Body of pancreas (tissue), 4 donors: ENCODE measurements around the gene SSH2. TPM values are rescaled to one million over a fixed set of nuclear protein-coding genes. Genes with fewer than 3 reads are reported as not detected.
"Not testable (repeated sequence)": the region's sequence is repeated elsewhere in the genome, so short reads cannot be mapped to it uniquely, and the experiment has no call there.

ENCODE experiments used
- ATAC-seq: fragments of 150-250 bp; one replicate; pipeline ENCODE4 v1.9.1; 2016
- DNase-seq, 4 donors: peaks; one replicate each; pipeline ENCODE4 v3.0.0-alpha.2; 2019
- H3K27ac ChIP-seq, 4 donors: fragments of 200-600 bp; sonication (generic); 1 replicate in 3 of 4; 2 replicates in 1 of 4; pipeline versions ENCODE4 v1.5.1 to v1.6.1; 2016 to 2019; ENCODE audit warnings: mild to moderate bottlenecking in 1 of 4, mixed read lengths in 1 of 4, moderate library complexity in 1 of 4
- H3K27me3 ChIP-seq, 2 donors: fragments of 200-600 bp; sonication (generic); one replicate each; pipeline ENCODE4 v1.6.0; 2016; ENCODE audit warnings: mild to moderate bottlenecking in 1 of 2
- H3K36me3 ChIP-seq, 2 donors: fragments of 200-600 bp; sonication (generic); replicated peaks in 1 of 2; 2 replicates each; pipeline ENCODE4 v1.5.1; 2016; ENCODE audit warnings: low read depth in 2 of 2; ENCODE audit not compliant: insufficient read depth in 1 of 2
- H3K4me1 ChIP-seq: fragments of 200-600 bp; sonication (generic); one replicate; pipeline ENCODE4 v1.6.0; 2016
- H3K4me3 ChIP-seq, 2 donors: fragments of 200-600 bp; sonication (generic); 1 replicate in 1 of 2; 2 replicates in 1 of 2; pipeline ENCODE4 v1.5.1; 2016 to 2019
- H3K9me3 ChIP-seq, 3 donors: fragments of 200-600 bp; sonication (generic); 1 replicate in 2 of 3; 2 replicates in 1 of 3; pipeline ENCODE4 v1.5.1; 2016
- CTCF ChIP-seq, 7 experiments: fragments of 450-650 bp in 4 of 7; fragments of 200-600 bp in 3 of 7; sonication (generic) in 3 of 7; IDR thresholded peaks; one replicate each; pipeline ENCODE4 v1.5.1; 2016 to 2019; ENCODE audit warnings: antibody characterized with exemption in 7 of 7
- POLR2A ChIP-seq, 3 donors: fragments of 450-650 bp; IDR thresholded peaks; one replicate each; pipeline ENCODE4 v1.6.1; 2016; ENCODE audit warnings: antibody characterized with exemption in 3 of 3, mild to moderate bottlenecking in 2 of 3
- WGBS, 2 donors: methylation state at CpG; one replicate each; pipeline ENCODE4 v1.1.5; 2017; 5-methylcytosine and 5-hydroxymethylcytosine counted together
- intact Hi-C: fragments of 100-400 bp; cut with DNase I; formaldehyde crosslinking; loops from one replicate; pipeline ENCODE4 v1.15.1; 2023
- total RNA-seq, 2 donors: library from RNA; depleted of rRNA; stranded (reverse); fragments of >200 nt; gene quantifications; one replicate each; pipeline ENCODE4 v1.1.0, GENCODE V29; 2016

The SSH2 gene
- total RNA-seq, 2 donors from 2014 or later: 8.2 to 8.6 TPM

GRCh38 chr17:29870836-29871465 lies 59.1 kb downstream of the SSH2 start:
- no peaks in the 10 kb centered on the region for H3K9me3 ChIP-seq
- intact Hi-C loops: no loop called here
- no peak overlapping the region for H3K4me3 ChIP-seq
- no peak overlapping the region for H3K27ac ChIP-seq
- no peaks in the 10 kb centered on the region for H3K27me3 ChIP-seq
- no peak for DNase-seq
- TF ChIP-seq CTCF (IDR thresholded peaks at IDR 0.05) (no peak), POLR2A (IDR thresholded peaks at IDR 0.05) (no peak)
- no peaks in the 10 kb centered on the region for H3K36me3 ChIP-seq
- WGBS, 2 donors: 70 to 71% methylated on average over 1 of the region's 1 CpG
- H3K4me1 ChIP-seq: peaks cover 13% of the 10 kb centered on the region
- ATAC-seq: no peak

GRCh38 chr17:29867643-29868181 lies 62.3 kb downstream of the SSH2 start:
- H3K4me1 ChIP-seq: peaks cover 9% of the 10 kb centered on the region
- DNase-seq: no peak
- no peak overlapping the region for H3K27ac ChIP-seq
- ATAC-seq: no peak
- no peaks in the 10 kb centered on the region for H3K9me3 ChIP-seq
- intact Hi-C loops: no loop called here
- peak in 5 of 7 experiments; percentile 20 to 34 (median 28) for TF ChIP-seq CTCF (IDR thresholded peaks at IDR 0.05)
- TF ChIP-seq POLR2A (IDR thresholded peaks at IDR 0.05): no peak
- 76 to 80% methylated on average over 2 of the region's 2 CpGs for WGBS, 2 donors
- no peaks in the 10 kb centered on the region for H3K27me3 ChIP-seq
- no peak overlapping the region for H3K4me3 ChIP-seq
- H3K36me3 ChIP-seq: no peaks in the 10 kb centered on the region

GRCh38 chr17:29866746-29867404 lies 63.2 kb downstream of the SSH2 start:
- Histone ChIP-seq H3K9me3 (no peaks in the 10 kb centered on the region), H3K36me3 (no peaks in the 10 kb centered on the region), H3K4me3 (no peak overlapping the region), H3K27ac (no peak overlapping the region), H3K27me3 (no peaks in the 10 kb centered on the region), H3K4me1 (peaks cover 7% of the 10 kb centered on the region)
- DNase-seq: no peak
- intact Hi-C loops: no loop called here
- ATAC-seq: no peak
- TF ChIP-seq CTCF (IDR thresholded peaks at IDR 0.05): no peak
- TF ChIP-seq POLR2A (IDR thresholded peaks at IDR 0.05): no peak
- WGBS, 2 donors: 88 to 91% methylated on average over 5 of the region's 5 CpGs

- no peak for DNase-seq
- Histone ChIP-seq H3K4me1 (no peaks in the 10 kb centered on the region), H3K27ac (no peak overlapping the region), H3K27me3 (no peaks in the 10 kb centered on the region), H3K9me3 (no peaks in the 10 kb centered on the region), H3K36me3 (no peaks in the 10 kb centered on the region), H3K4me3 (no peak overlapping the region)
- WGBS, 2 donors: 75 to 88% methylated on average over 1 of the region's 1 CpG
- TF ChIP-seq POLR2A (IDR thresholded peaks at IDR 0.05): no peak
- no peak for TF ChIP-seq CTCF (IDR thresholded peaks at IDR 0.05)
- no peak for ATAC-seq
- intact Hi-C loops: no loop called here
These were observed 65.4 kb downstream of the SSH2 start for GRCh38 chr17:29864615-29865014.

GRCh38 chr17:29864123-29864522 lies 65.9 kb downstream of the SSH2 start:
- H3K4me1 ChIP-seq, DNase-seq, H3K27ac ChIP-seq, H3K36me3 ChIP-seq, ATAC-seq, H3K27me3 ChIP-seq, H3K9me3 ChIP-seq, intact Hi-C loops, H3K4me3 ChIP-seq: not testable (repeated sequence)
- WGBS, 2 donors: 92 to 94% methylated on average over 4 of the region's 4 CpGs
